GM23338 (cell line): ENCODE results near the gene FTL. TPM values are rescaled to one million over a fixed set of nuclear protein-coding genes. Genes with fewer than 3 reads are reported as not detected.

Experiments used
- ATAC-seq: fragments of 200-7000 bp; cut with Tn5 transposase; 3 replicates; pipeline ENCODE4 v1.9.1; 2020
- DNase-seq: peaks from one replicate; pipeline ENCODE4 v3.0.0-alpha.2; 2015; ENCODE audit warnings: low spot score
- H2AFZ ChIP-seq: fragments of 200-600 bp; sonication (generic); 2 replicates; pipeline ENCODE4 v1.8.0; 2016; ENCODE audit warnings: antibody characterized with exemption, mild to moderate bottlenecking, moderate library complexity
- H3F3A ChIP-seq: fragments of 200-600 bp; sonication (generic); replicated peaks from 2 replicates; pipeline ENCODE4 v1.8.0; 2017; ENCODE audit warnings: antibody characterized with exemption, mixed run types, low read depth
- H3K27ac ChIP-seq: fragments of 200-600 bp; sonication (generic); 2 replicates; pipeline ENCODE4 v1.6.1; 2016; ENCODE audit warnings: low read depth
- H3K27me3 ChIP-seq: fragments of 200-600 bp; sonication (generic); 2 replicates; pipeline ENCODE4 v1.8.0; 2016; ENCODE audit warnings: mild to moderate bottlenecking, mixed run types, moderate library complexity; ENCODE audit not compliant: insufficient read depth
- H3K36me3 ChIP-seq: fragments of 200-600 bp; sonication (generic); 2 replicates; pipeline ENCODE4 v1.8.0; 2016; ENCODE audit warnings: mild to moderate bottlenecking; ENCODE audit not compliant: insufficient read depth
- H3K4me1 ChIP-seq: fragments of 200-600 bp; sonication (generic); 2 replicates; pipeline ENCODE4 v1.8.0; 2016; ENCODE audit warnings: mild to moderate bottlenecking, moderate library complexity; ENCODE audit not compliant: insufficient read depth
- H3K4me2 ChIP-seq: fragments of 200-600 bp; sonication (generic); 2 replicates; pipeline ENCODE4 v1.7.1; 2017; ENCODE audit warnings: mixed run types
- H3K4me3 ChIP-seq: fragments of 200-600 bp; sonication (generic); 2 replicates; pipeline ENCODE4 v1.6.1; 2016; ENCODE audit warnings: mixed run types
- H3K79me2 ChIP-seq: fragments of 200-600 bp; sonication (generic); replicated peaks from 2 replicates; pipeline ENCODE4 v1.8.0; 2017; ENCODE audit warnings: mild to moderate bottlenecking; ENCODE audit not compliant: insufficient read depth
- H3K9me2 ChIP-seq: fragments of 200-600 bp; sonication (generic); 2 replicates; pipeline ENCODE4 v1.8.0; 2017; ENCODE audit not compliant: insufficient read depth
- H4K20me1 ChIP-seq: fragments of 200-600 bp; sonication (generic); replicated peaks from 2 replicates; pipeline ENCODE4 v1.8.0; 2017; ENCODE audit warnings: mild to moderate bottlenecking; ENCODE audit not compliant: insufficient read depth
- H3K27ac Mint-ChIP-seq: 2 replicates; pipeline ENCODE4 v1.8.0; 2020; ENCODE audit warnings: inconsistent platforms, mild to moderate bottlenecking, moderate library complexity, mixed read lengths
- H3K27me3 Mint-ChIP-seq: 3 replicates; pipeline ENCODE4 v1.8.0; 2022; ENCODE audit warnings: low read depth, mild to moderate bottlenecking, moderate library complexity, mixed read lengths, inconsistent platforms; ENCODE audit not compliant: insufficient read depth, poor library complexity
- H3K36me3 Mint-ChIP-seq: 3 replicates; pipeline ENCODE4 v1.8.0; 2021; ENCODE audit warnings: low read depth, mild to moderate bottlenecking, inconsistent platforms, moderate library complexity, mixed read lengths
- H3K4me1 Mint-ChIP-seq: 3 replicates; pipeline ENCODE4 v1.8.0; 2020; ENCODE audit warnings: mild to moderate bottlenecking, inconsistent platforms, mixed read lengths
- H3K4me3 Mint-ChIP-seq: 3 replicates; pipeline ENCODE4 v1.8.0; 2021; ENCODE audit warnings: moderate library complexity, mild to moderate bottlenecking, inconsistent platforms, mixed read lengths
- H3K9me3 Mint-ChIP-seq: 3 replicates; pipeline ENCODE4 v1.8.0; 2020; ENCODE audit warnings: moderate library complexity, mild to moderate bottlenecking, inconsistent platforms, mixed read lengths
- CREB1 ChIP-seq: fragments of 250-450 bp; sonication (Bioruptor Pico); IDR thresholded peaks from 2 replicates; pipeline ENCODE4 v1.5.0; 2020; ENCODE audit warnings: low read depth, mild to moderate bottlenecking, moderate library complexity
- EZH2 ChIP-seq: fragments of 200-600 bp; sonication (generic); IDR thresholded peaks from one replicate; pipeline ENCODE4 v1.8.0; 2017; ENCODE audit warnings: antibody characterized with exemption, mild to moderate bottlenecking, low read depth; ENCODE audit not compliant: unreplicated experiment
- JUNB ChIP-seq: IDR thresholded peaks from one replicate; pipeline ENCODE4 v1.6.1; 2016; ENCODE audit warnings: antibody characterized with exemption; ENCODE audit not compliant: unreplicated experiment
- NANOG ChIP-seq: IDR thresholded peaks from 2 replicates; pipeline ENCODE4 v1.6.1; 2016; ENCODE audit warnings: antibody characterized with exemption, borderline replicate concordance
- POLR2AphosphoS5 ChIP-seq: IDR thresholded peaks from 2 replicates; pipeline ENCODE4 v1.6.1; 2016; ENCODE audit warnings: antibody characterized with exemption, low read depth
- REST ChIP-seq: IDR thresholded peaks from one replicate; pipeline ENCODE4 v1.6.1; 2018; ENCODE audit warnings: antibody characterized with exemption; ENCODE audit not compliant: unreplicated experiment
- STAT1 ChIP-seq: IDR thresholded peaks from one replicate; pipeline ENCODE4 v1.6.1; 2016; ENCODE audit warnings: antibody characterized with exemption; ENCODE audit not compliant: unreplicated experiment
- ZNF114 ChIP-seq: fragments of 250-450 bp; sonication (Bioruptor Pico); IDR thresholded peaks from 2 replicates; pipeline ENCODE4 v1.5.0; 2020; ENCODE audit warnings: mild to moderate bottlenecking, moderate library complexity
- ZNF331 ChIP-seq: fragments of 250-450 bp; sonication (Bioruptor Pico); IDR thresholded peaks from 2 replicates; pipeline ENCODE4 v1.5.0; 2020; ENCODE audit warnings: low read depth, mild to moderate bottlenecking, moderate library complexity
- ZNF462 ChIP-seq: fragments of 250-450 bp; sonication (Bioruptor Pico); IDR thresholded peaks from 2 replicates; pipeline ENCODE4 v1.5.0; 2020; ENCODE audit warnings: mild to moderate bottlenecking, moderate library complexity
- polyA plus RNA-seq: library from polyadenylated mRNA; unstranded; fragments of >200 nt; fragmentation: Nextera tagmentation; extraction: Ambion mirVana; gene quantifications from 2 replicates; pipeline ENCODE4 v1.2.1, GENCODE V29; 2016
- total RNA-seq: library from RNA; depleted of rRNA; stranded (reverse); fragments of >200 nt; shearing (Covaris generic); gene quantifications from 2 replicates; pipeline ENCODE4 v1.2.3, GENCODE V29; 2014

The FTL gene
- total and polyA plus RNA-seq, 2 experiments from 2014 or later = 2,064 to 5,436 TPM

GRCh38 chr19:48958006-48958405 is 7.1 kb upstream of the FTL start:
- Mint-ChIP-seq H3K9me3 (no peaks in the 10 kb centered on the region; the same call in 2 of the 3 replicates), H3K36me3 (peaks cover 49% of the 10 kb centered on the region), H3K4me1 (peaks cover 28% of the 10 kb centered on the region), H3K27ac (no peak overlapping the region), H3K27me3 (peaks cover 24% of the 10 kb centered on the region), H3K4me3 (no peak overlapping the region)
- H2AFZ ChIP-seq = no peak overlapping the region
- H3K4me3 ChIP-seq = no peak overlapping the region
- H3K9me2 ChIP-seq = no peaks in the 10 kb centered on the region
- H3K36me3 ChIP-seq = peaks cover 10% of the 10 kb centered on the region
- no peak for ATAC-seq
- H4K20me1 ChIP-seq = peaks cover 13% of the 10 kb centered on the region
- peaks cover 37% of the 10 kb centered on the region for H3F3A ChIP-seq
- no peak overlapping the region for H3K27ac ChIP-seq
- no peaks in the 10 kb centered on the region for H3K27me3 ChIP-seq
- peaks cover 29% of the 10 kb centered on the region for H3K79me2 ChIP-seq
- TF ChIP-seq ZNF331 (CRISPR knock-in tag) (no peak), POLR2AphosphoS5 (no peak), CREB1 (CRISPR knock-in tag) (no peak), ZNF114 (no peak)
- peaks cover 13% of the 10 kb centered on the region; the same call in 1 of the 2 replicates for H3K4me1 ChIP-seq
- DNase-seq = no peak
- H3K4me2 ChIP-seq = no peak overlapping the region

GRCh38 chr19:48959341-48960239 is 5.5 kb upstream of the FTL start:
- Histone ChIP-seq H3K79me2 (peaks cover 35% of the 10 kb centered on the region), H3K9me2 (no peaks in the 10 kb centered on the region), H3K27ac (no peak overlapping the region), H3K27me3 (no peaks in the 10 kb centered on the region), H3F3A (peaks cover 49% of the 10 kb centered on the region), H3K4me1 (peaks cover 27% of the 10 kb centered on the region), H2AFZ (no peak overlapping the region), H4K20me1 (peaks cover 13% of the 10 kb centered on the region), H3K4me3 (no peak overlapping the region), H3K36me3 (peaks cover 10% of the 10 kb centered on the region), H3K4me2 (no peak overlapping the region)
- Mint-ChIP-seq H3K4me1 (peaks cover 39% of the 10 kb centered on the region), H3K27ac (no peak overlapping the region), H3K9me3 (peaks cover 3% of the 10 kb centered on the region; the same call in 2 of the 3 replicates), H3K36me3 (peaks cover 49% of the 10 kb centered on the region), H3K4me3 (no peak overlapping the region), H3K27me3 (peaks cover 33% of the 10 kb centered on the region)
- DNase-seq (no peak), ATAC-seq (no peak)
- TF ChIP-seq CREB1 (CRISPR knock-in tag) (no peak), STAT1 (no peak), NANOG (no peak), EZH2 (no peak), ZNF114 (no peak), JUNB (no peak), REST (no peak), ZNF462 (no peak)
